WERI-Rb-1 (cell line): Measurements from ENCODE around the gene DENND5B.
A peak's percentile ranks its signal among the peaks of the same experiment; 100 is the strongest.

ENCODE experiments used
- DNase-seq: peaks from one replicate; pipeline ENCODE4 v3.0.0-alpha.2; 2020
- H3K27ac ChIP-seq: fragments of 250-450 bp; sonication (Bioruptor Pico); 2 replicates; pipeline ENCODE4 v1.5.1; 2020; ENCODE audit warnings: mild to moderate bottlenecking, moderate library complexity
- H3K27me3 ChIP-seq: fragments of 250-450 bp; sonication (Bioruptor Pico); 2 replicates; pipeline ENCODE4 v1.5.1; 2021; ENCODE audit warnings: mild to moderate bottlenecking, low read depth, moderate library complexity; ENCODE audit not compliant: insufficient read depth, severe bottlenecking
- H3K36me3 ChIP-seq: fragments of 250-450 bp; sonication (Bioruptor Pico); 2 replicates; pipeline ENCODE4 v1.5.1; 2020; ENCODE audit warnings: mild to moderate bottlenecking, moderate library complexity
- H3K4me3 ChIP-seq: 2 replicates; pipeline ENCODE4 v1.5.1; 2011; ENCODE audit warnings: low read depth, mild to moderate bottlenecking, control low read depth, low read length
- H3K9me3 ChIP-seq: fragments of 250-450 bp; sonication (Bioruptor Pico); 2 replicates; pipeline ENCODE4 v1.5.1; 2021; ENCODE audit warnings: mild to moderate bottlenecking, moderate library complexity; ENCODE audit not compliant: severe bottlenecking
- CTCF ChIP-seq: IDR thresholded peaks from 2 replicates; pipeline ENCODE4 v1.5.1; 2011; ENCODE audit warnings: low read depth, mild to moderate bottlenecking, control low read depth, inconsistent platforms, low read length

Gene DENND5B

DNA sequence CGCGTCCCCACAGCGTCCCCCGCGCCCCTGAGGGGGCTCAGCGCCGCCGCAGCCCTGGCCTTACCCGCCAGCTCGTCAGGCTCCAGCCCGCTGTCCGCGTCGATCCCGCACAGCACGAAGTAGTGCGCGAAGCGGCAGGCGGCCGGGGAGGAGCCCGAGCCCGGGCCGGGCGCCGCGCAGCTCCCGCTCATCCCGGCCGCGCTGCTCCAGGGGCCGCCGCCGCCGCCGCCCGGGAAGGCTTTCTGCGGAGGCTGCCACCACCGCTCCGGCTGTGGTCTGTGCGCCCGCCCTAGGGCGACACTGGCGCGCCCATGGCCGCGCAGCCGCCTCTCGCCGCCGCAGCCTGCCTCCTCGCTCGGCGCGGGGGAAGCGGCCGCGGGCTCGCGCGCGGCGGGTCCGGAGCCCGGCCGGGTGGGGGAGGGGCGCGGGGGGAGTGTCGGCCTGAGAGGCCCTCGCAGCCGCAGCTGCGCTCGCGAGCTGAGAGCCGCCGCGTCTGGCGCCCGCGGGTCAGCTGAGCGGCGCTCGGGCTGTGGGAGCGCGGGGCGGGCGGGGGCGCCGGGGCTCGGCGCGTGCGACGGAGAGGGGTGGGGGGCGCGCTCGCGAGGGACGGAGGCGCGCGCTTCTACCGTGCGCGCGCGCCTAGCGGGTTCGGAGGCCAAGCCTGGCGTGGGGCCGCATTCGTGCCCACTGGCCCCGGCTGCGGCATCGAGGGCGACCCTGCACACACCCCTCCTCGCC lies at the start of gene DENND5B:
Gene DENND5B, minus strand, starts transcription at position 495 of the 738 bp plus-strand sequence. Its CDS starts 304 bp downstream, at position 191.
- no peak for TF ChIP-seq CTCF
- Histone ChIP-seq H3K4me3 (peak within 1 kb of the TSS; percentile 91), H3K36me3 (no peaks in the 10 kb centered on the region), H3K27ac (peak within 1 kb of the TSS; percentile 96), H3K27me3 (no peaks in the 10 kb centered on the region), H3K9me3 (no peaks in the 10 kb centered on the region)
- peak; percentile 82 for DNase-seq

GRCh38 chr12:31634620-31635019 lies 43.7 kb upstream of the DENND5B start:
- Histone ChIP-seq H3K4me3 (no peak overlapping the region), H3K27me3 (no peaks in the 10 kb centered on the region), H3K27ac (no peak overlapping the region), H3K36me3 (no peaks in the 10 kb centered on the region), H3K9me3 (no peaks in the 10 kb centered on the region)
- no peak for TF ChIP-seq CTCF
- no peak for DNase-seq

GRCh38 chr12:31633464-31633863 lies 42.5 kb upstream of the DENND5B start:
- TF ChIP-seq CTCF, result no peak
- no peak overlapping the region for H3K27ac ChIP-seq
- no peak for DNase-seq
- no peaks in the 10 kb centered on the region for H3K36me3 ChIP-seq
- H3K27me3 ChIP-seq, result no peaks in the 10 kb centered on the region
- no peaks in the 10 kb centered on the region for H3K9me3 ChIP-seq
- no peak overlapping the region for H3K4me3 ChIP-seq

DNA sequence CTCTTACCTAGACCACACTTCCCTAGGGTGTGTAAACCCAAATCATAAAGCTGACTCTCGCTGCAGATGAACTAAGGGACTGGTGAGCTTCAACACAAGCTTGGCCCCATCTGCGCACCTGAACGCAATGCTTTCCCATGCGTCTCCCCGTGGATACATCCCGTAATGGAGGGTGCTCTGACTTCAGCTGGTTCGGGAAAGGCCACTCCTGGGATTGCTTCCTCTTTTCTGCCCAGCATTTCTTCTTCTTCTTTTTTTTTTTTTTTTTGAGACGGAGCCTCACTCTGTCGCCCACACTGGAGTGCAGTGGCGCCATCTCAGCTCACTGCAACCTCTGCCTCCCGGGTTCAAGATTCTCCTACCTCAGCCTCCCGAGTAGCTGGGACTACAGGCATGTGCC lies 40.9 kb upstream of the DENND5B start:
- no peak overlapping the region for H3K27ac ChIP-seq
- TF ChIP-seq CTCF, result no peak
- no peak overlapping the region for H3K4me3 ChIP-seq
- no peaks in the 10 kb centered on the region for H3K27me3 ChIP-seq
- no peak for DNase-seq
- H3K9me3 ChIP-seq, result no peaks in the 10 kb centered on the region
- H3K36me3 ChIP-seq, result no peaks in the 10 kb centered on the region

DNA sequence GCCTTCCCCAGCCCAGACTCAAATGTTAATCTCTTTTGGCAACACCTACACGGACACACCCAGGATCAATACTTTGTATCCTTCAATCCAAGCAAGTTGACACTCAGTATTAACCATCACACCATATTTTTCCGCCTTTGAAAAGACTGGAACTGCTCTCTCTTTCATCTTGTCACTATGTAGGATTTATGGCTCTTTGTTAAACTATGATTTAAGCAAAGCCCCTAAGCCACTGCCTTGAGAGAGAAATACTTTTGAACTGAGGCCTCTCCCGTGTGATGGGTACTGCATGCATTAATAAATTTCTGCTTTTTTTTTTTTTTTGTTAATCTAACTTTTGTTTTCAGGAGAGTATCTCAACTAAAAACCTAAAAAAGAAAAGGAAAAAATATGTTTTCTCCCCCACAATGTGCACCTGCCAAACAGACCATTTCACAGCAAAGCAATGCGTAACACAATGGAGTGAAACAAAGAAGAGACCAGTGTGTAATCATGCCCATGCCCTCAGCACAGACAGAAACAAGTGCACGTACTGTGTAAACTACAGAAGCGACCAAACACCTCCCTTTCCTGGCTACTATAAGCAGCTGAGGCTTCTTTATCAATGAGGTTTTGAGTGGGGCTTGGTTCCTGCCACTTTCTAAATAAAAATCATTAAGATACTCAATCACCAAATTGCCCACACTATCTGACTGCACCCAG lies 40.2 kb upstream of the DENND5B start:
- TF ChIP-seq CTCF, result no peak
- Histone ChIP-seq H3K4me3 (no peak overlapping the region), H3K9me3 (no peaks in the 10 kb centered on the region), H3K27ac (no peak overlapping the region), H3K27me3 (no peaks in the 10 kb centered on the region), H3K36me3 (no peaks in the 10 kb centered on the region; the same call in 1 of the 2 replicates)
- DNase-seq, result no peak
